HepG2 (cell line): ENCODE data around the gene MACROD2. TPM values are rescaled to one million over a fixed set of nuclear protein-coding genes. Genes with fewer than 3 reads are reported as not detected.

Experiments used
- ATAC-seq: fragments of 200-7000 bp; cut with Tn5 transposase; 3 replicates; pipeline ENCODE4 v1.9.1; 2020; ENCODE audit warnings: mild to moderate bottlenecking, moderate library complexity
- BruUV-seq: library from RNA; stranded (reverse); fragments of 400-500 nt; replicated peaks from 2 replicates; lab custom pipeline; 2021; lab: Mats Ljungman, UMichigan
- CTCF ChIA-PET: fragments of 300-600 bp; formaldehyde crosslinking; extraction: SDS; loops from one replicate; lab custom pipeline; 2021; ENCODE audit warnings: low total read pairs, inconsistent platforms, low intra/inter-chr PET ratio; lab: Yijun Ruan, JAX
- POLR2A ChIA-PET: fragments of 350-600 bp; sonication (Branson Sonifier 250); formaldehyde crosslinking; loops from one replicate; lab custom pipeline; 2020; ENCODE audit warnings: antibody characterized with exemption, inconsistent platforms; lab: Yijun Ruan, JAX
- DNase-seq: peaks from one replicate; pipeline ENCODE4 v3.0.0-alpha.2; 2015; ENCODE audit warnings: low spot score
- FAIRE-seq: peaks from 3 replicates; lab custom pipeline; 2011; peaks lifted over from hg19 to GRCh38; lab: Jason Lieb, UNC
- H2AFZ ChIP-seq: one replicate; pipeline ENCODE4 v1.6.1; 2011; ENCODE audit warnings: low read length, inconsistent platforms
- H3K27ac ChIP-seq: fragments of 300-600 bp; 3 replicates; pipeline ENCODE4 v1.8.0; 2011; ENCODE audit warnings: mixed run types, mild to moderate bottlenecking, mixed read lengths, low read length, inconsistent platforms; ENCODE audit not compliant: insufficient read depth; ENCODE audit errors: extremely low read length
- H3K27me3 ChIP-seq, 2 experiments: fragments of 200-600 bp in 1 of 2; 2 replicates in 1 of 2; 3 replicates in 1 of 2; pipeline versions ENCODE4 v1.6.0 to v1.8.0; 2011; ENCODE audit warnings: low read length in 2 of 2, mild to moderate bottlenecking in 2 of 2, moderate library complexity in 2 of 2, inconsistent platforms in 1 of 2; ENCODE audit not compliant: insufficient read depth in 2 of 2, control insufficient read depth in 1 of 2
- H3K36me3 ChIP-seq, 2 experiments: fragments of 200-600 bp in 1 of 2; replicated peaks in 1 of 2; 2 replicates in 1 of 2; 3 replicates in 1 of 2; pipeline versions ENCODE4 v1.5.1 to v1.8.0; 2011; ENCODE audit warnings: low read length in 2 of 2, inconsistent platforms in 1 of 2; ENCODE audit not compliant: insufficient read depth in 2 of 2, control insufficient read depth in 1 of 2
- H3K4me1 ChIP-seq: 2 replicates; pipeline ENCODE4 v1.5.1; 2012; ENCODE audit warnings: low read length, inconsistent platforms; ENCODE audit not compliant: insufficient read depth
- H3K4me2 ChIP-seq: 2 replicates; pipeline ENCODE4 v1.6.0; 2011; ENCODE audit warnings: low read depth, low read length, inconsistent platforms
- H3K4me3 ChIP-seq, 3 experiments: fragments of 200-600 bp in 1 of 3; sonication (generic), shearing (Covaris generic) in 1 of 3; replicated peaks in 1 of 3; 2 replicates each; pipeline ENCODE4 v1.5.1; 2011 to 2016; ENCODE audit warnings: low read length in 3 of 3, inconsistent platforms in 2 of 3, low read depth in 2 of 3, mild to moderate bottlenecking in 2 of 3, control low read depth in 1 of 3, mixed read lengths in 1 of 3; ENCODE audit not compliant: insufficient read depth in 1 of 3
- H3K79me2 ChIP-seq: one replicate; pipeline ENCODE4 v1.6.1; 2011; ENCODE audit warnings: low read length, inconsistent platforms; ENCODE audit not compliant: insufficient read depth
- H3K9ac ChIP-seq: 2 replicates; pipeline ENCODE4 v1.6.0; 2011; ENCODE audit warnings: mild to moderate bottlenecking, low read depth, low read length, inconsistent platforms; ENCODE audit not compliant: insufficient read depth
- H3K9me3 ChIP-seq: 2 replicates; pipeline ENCODE4 v1.5.1; 2012; ENCODE audit warnings: mild to moderate bottlenecking, low read length
- H4K20me1 ChIP-seq: 2 replicates; pipeline ENCODE4 v1.6.0; 2011; ENCODE audit warnings: inconsistent platforms, mild to moderate bottlenecking, low read length, moderate library complexity; ENCODE audit not compliant: insufficient read depth
- KDM3A ChIP-seq: IDR thresholded peaks from 2 replicates; pipeline ENCODE4 v1.6.1; 2018; ENCODE audit warnings: low read depth, missing compliant biosample characterization
- MTA1 ChIP-seq: sonication (generic); formaldehyde crosslinking; IDR thresholded peaks from 2 replicates; pipeline ENCODE4 v1.4.0; 2020; ENCODE audit warnings: missing genetic modification reagents, mild to moderate bottlenecking, borderline replicate concordance
- NFYC ChIP-seq: IDR thresholded peaks from 2 replicates; pipeline ENCODE4 v1.6.1; 2016; ENCODE audit warnings: missing genetic modification reagents, missing compliant biosample characterization
- PRDM15 ChIP-seq: sonication (generic); formaldehyde crosslinking; IDR thresholded peaks from 2 replicates; pipeline ENCODE4 v1.4.0; 2020; ENCODE audit warnings: missing genetic modification reagents
- ZMYM2 ChIP-seq: sonication (generic); formaldehyde crosslinking; IDR thresholded peaks from 2 replicates; pipeline ENCODE4 v1.8.0; 2022; ENCODE audit warnings: mild to moderate bottlenecking, missing genetic modification reagents
- ZNF280B ChIP-seq: sonication (generic); formaldehyde crosslinking; IDR thresholded peaks from 2 replicates; pipeline ENCODE4 v1.5.0; 2020; ENCODE audit warnings: missing genetic modification reagents, mild to moderate bottlenecking, borderline replicate concordance
- ZNF343 ChIP-seq: sonication (generic); formaldehyde crosslinking; IDR thresholded peaks from 2 replicates; pipeline ENCODE4 v1.4.0; 2020; ENCODE audit warnings: mild to moderate bottlenecking, missing genetic modification reagents
- ZNF572 ChIP-seq: sonication (generic); formaldehyde crosslinking; IDR thresholded peaks from 2 replicates; pipeline ENCODE4 v1.5.1; 2020; ENCODE audit warnings: mild to moderate bottlenecking, missing genetic modification reagents
- ZNF775 ChIP-seq: sonication (generic); formaldehyde crosslinking; IDR thresholded peaks from 2 replicates; pipeline ENCODE4 v1.4.0; 2020; ENCODE audit warnings: missing genetic modification reagents, mild to moderate bottlenecking, moderate library complexity, borderline replicate concordance
- WGBS: methylation state at CpG from one replicate; pipeline ENCODE4 v1.1.6; 2017; ENCODE audit warnings: low lambda C conversion rate; 5-methylcytosine and 5-hydroxymethylcytosine counted together
- in situ Hi-C: cut with HindIII; loops from 2 replicates; pipeline ENCODE4 v1.10.0; 2017; ENCODE audit warnings: low pct_unique_long_range_greater_than_20kb; ENCODE audit not compliant: extremely low pct_ligation_motif_present
- intact Hi-C: fragments of 100-400 bp; cut with micrococcal nuclease; formaldehyde crosslinking; loops from one replicate; pipeline ENCODE4 v1.10.0; 2022; ENCODE audit not compliant: unreplicated experiment
- polyA plus RNA-seq, 8 experiments: library from polyadenylated mRNA; depleted of rRNA in 3 of 8; stranded (reverse) in 7 of 8; unstranded in 1 of 8; fragments of >200 nt; fragmentation: Illumina TruSeq in 4 of 8; extraction: Trizol in 4 of 8; gene quantifications; 2 replicates each; pipeline versions ENCODE4 v1.2.1 to v1.2.3, GENCODE V29; 2011 to 2016; ENCODE audit warnings: low read depth in 4 of 8, missing spikeins in 1 of 8, mixed read lengths in 1 of 8; ENCODE audit not compliant: insufficient read depth in 1 of 8
- total RNA-seq, 5 experiments: library from RNA; depleted of rRNA; stranded (reverse); fragments of >200 nt; fragmentation: Illumina TruSeq; extraction: Trizol; gene quantifications; 2 replicates each; pipeline ENCODE4 v1.2.3, GENCODE V29; 2016; ENCODE audit warnings: low read depth in 1 of 5

MACROD2 gene
- total and polyA plus RNA-seq, 2 of the 13 experiments (the other 11 are each of a cell fraction or from before 2014, with no cell fraction given): 0.13 to 0.51 TPM

GRCh38 chr20:15154070-15154469, 1158.8 kb downstream of the MACROD2 start:
- H3K4me1 ChIP-seq: peaks cover 17% of the 10 kb centered on the region
- TF ChIP-seq PRDM15 (CRISPR knock-in tag): no peak
- no peak overlapping the region for H3K4me2 ChIP-seq
- ChIA-PET POLR2A (no interaction called here), CTCF (no interaction called here)
- H2AFZ ChIP-seq: no peak overlapping the region
- H3K9ac ChIP-seq: no peak overlapping the region
- ATAC-seq (no peak), DNase-seq (no peak), FAIRE-seq (no peak)
- no TSS peak for BruUV-seq
- H3K4me3 ChIP-seq: no peak overlapping the region
- no peaks in the 10 kb centered on the region for H3K36me3 ChIP-seq
- no peaks in the 10 kb centered on the region for H4K20me1 ChIP-seq
- no peak overlapping the region for H3K27ac ChIP-seq
- no peaks in the 10 kb centered on the region for H3K9me3 ChIP-seq
- intact Hi-C loops (loop anchor here (10.0 kb wide), 1 partner anchor 169 kb away; no protein-coding TSS in a partner anchor), in situ Hi-C loops (no loop called here)
- WGBS: 14% methylated on average over 2 of the region's 2 CpGs
- no peaks in the 10 kb centered on the region for H3K79me2 ChIP-seq
- H3K27me3 ChIP-seq: no peaks in the 10 kb centered on the region; a peak in 1 of 5 replicates

GRCh38 chr20:15155848-15156401, 1160.6 kb downstream of the MACROD2 start:
- Histone ChIP-seq H2AFZ (no peak overlapping the region), H3K4me1 (peaks cover 17% of the 10 kb centered on the region), H3K79me2 (no peaks in the 10 kb centered on the region), H3K9ac (no peak overlapping the region), H3K4me2 (no peak overlapping the region), H4K20me1 (no peaks in the 10 kb centered on the region), H3K9me3 (no peaks in the 10 kb centered on the region), H3K4me3 (no peak overlapping the region), H3K36me3 (no peaks in the 10 kb centered on the region), H3K27me3 (no peaks in the 10 kb centered on the region; a peak in 1 of 5 replicates), H3K27ac (no peak overlapping the region)
- in situ Hi-C loops: no loop called here
- BruUV-seq: no TSS peak
- no peak for ATAC-seq
- ChIA-PET POLR2A (no interaction called here), CTCF (no interaction called here)
- DNase-seq: no peak
- no peak for FAIRE-seq
- intact Hi-C loops: loop anchor here (10.0 kb wide), 1 partner anchor 171 kb away; no protein-coding TSS in a partner anchor
- TF ChIP-seq NFYC (CRISPR knock-in tag) (no peak), ZNF775 (CRISPR knock-in tag) (no peak), ZNF280B (CRISPR knock-in tag) (no peak), ZMYM2 (no peak), KDM3A (CRISPR knock-in tag) (no peak), MTA1 (no peak), ZNF343 (CRISPR knock-in tag) (no peak), ZNF572 (CRISPR knock-in tag) (no peak)
